WERI-Rb-1 (cell line): ENCODE measurements around the gene ITPR1.
"Not testable (repeated sequence)": the region's sequence is repeated elsewhere in the genome, so short reads cannot be mapped to it uniquely, and the experiment has no call there.

Experiments used
- DNase-seq: peaks from one replicate; pipeline ENCODE4 v3.0.0-alpha.2; 2020
- H3K27ac ChIP-seq: fragments of 250-450 bp; sonication (Bioruptor Pico); 2 replicates; pipeline ENCODE4 v1.5.1; 2020; ENCODE audit warnings: mild to moderate bottlenecking, moderate library complexity
- H3K27me3 ChIP-seq: fragments of 250-450 bp; sonication (Bioruptor Pico); 2 replicates; pipeline ENCODE4 v1.5.1; 2021; ENCODE audit warnings: mild to moderate bottlenecking, low read depth, moderate library complexity; ENCODE audit not compliant: insufficient read depth, severe bottlenecking
- H3K36me3 ChIP-seq: fragments of 250-450 bp; sonication (Bioruptor Pico); 2 replicates; pipeline ENCODE4 v1.5.1; 2020; ENCODE audit warnings: mild to moderate bottlenecking, moderate library complexity
- H3K4me3 ChIP-seq: 2 replicates; pipeline ENCODE4 v1.5.1; 2011; ENCODE audit warnings: low read depth, mild to moderate bottlenecking, control low read depth, low read length
- H3K9me3 ChIP-seq: fragments of 250-450 bp; sonication (Bioruptor Pico); 2 replicates; pipeline ENCODE4 v1.5.1; 2021; ENCODE audit warnings: mild to moderate bottlenecking, moderate library complexity; ENCODE audit not compliant: severe bottlenecking
- CTCF ChIP-seq: IDR thresholded peaks from 2 replicates; pipeline ENCODE4 v1.5.1; 2011; ENCODE audit warnings: low read depth, mild to moderate bottlenecking, control low read depth, inconsistent platforms, low read length

Gene ITPR1

GRCh38 chr3:4588466-4588865, 95.3 kb downstream of the ITPR1 start:
- no peaks in the 10 kb centered on the region for H3K27me3 ChIP-seq
- H3K27ac ChIP-seq = no peak overlapping the region
- no peak overlapping the region for H3K4me3 ChIP-seq
- DNase-seq = no peak
- H3K9me3 ChIP-seq = no peaks in the 10 kb centered on the region
- no peaks in the 10 kb centered on the region for H3K36me3 ChIP-seq
- TF ChIP-seq CTCF = no peak

GRCh38 chr3:4589475-4590097, 96.4 kb downstream of the ITPR1 start:
- Histone ChIP-seq H3K4me3 (no peak overlapping the region), H3K27ac (no peak overlapping the region), H3K9me3 (no peaks in the 10 kb centered on the region), H3K27me3 (no peaks in the 10 kb centered on the region), H3K36me3 (no peaks in the 10 kb centered on the region)
- TF ChIP-seq CTCF = no peak
- no peak for DNase-seq

GRCh38 chr3:4590849-4591248, 97.7 kb downstream of the ITPR1 start:
- not testable (repeated sequence) for H3K36me3 ChIP-seq

GRCh38 chr3:4591669-4592068, 98.5 kb downstream of the ITPR1 start:
- Histone ChIP-seq H3K9me3 (no peaks in the 10 kb centered on the region), H3K4me3 (no peak overlapping the region), H3K27ac (no peak overlapping the region), H3K27me3 (no peaks in the 10 kb centered on the region), H3K36me3 (no peaks in the 10 kb centered on the region)
- DNase-seq = no peak
- TF ChIP-seq CTCF = no peak

More at GRCh38 chr3:4590849-4591248, 97.7 kb downstream of the ITPR1 start:
- not testable (repeated sequence) for H3K27me3 ChIP-seq, H3K4me3 ChIP-seq, DNase-seq, H3K27ac ChIP-seq, H3K9me3 ChIP-seq

- Histone ChIP-seq H3K36me3 (no peaks in the 10 kb centered on the region), H3K4me3 (no peak overlapping the region), H3K27ac (no peak overlapping the region), H3K9me3 (no peaks in the 10 kb centered on the region), H3K27me3 (no peaks in the 10 kb centered on the region)
- no peak for DNase-seq
- no peak for TF ChIP-seq CTCF
These were observed 99.9 kb downstream of the ITPR1 start for GRCh38 chr3:4593014-4593413.

GRCh38 chr3:4595710-4596113, 102.6 kb downstream of the ITPR1 start:
- H3K27me3 ChIP-seq = no peaks in the 10 kb centered on the region
- H3K4me3 ChIP-seq = no peak overlapping the region
- H3K27ac ChIP-seq = no peak overlapping the region
- no peaks in the 10 kb centered on the region for H3K36me3 ChIP-seq
- H3K9me3 ChIP-seq = no peaks in the 10 kb centered on the region
- DNase-seq = no peak
- no peak for TF ChIP-seq CTCF
